ENCODE data around the gene SGF29.
A peak's percentile ranks its signal among the peaks of the same experiment; 100 is the strongest.
"Not testable (repeated sequence)": the region's sequence is repeated elsewhere in the genome, so short reads cannot be mapped to it uniquely, and the experiment has no call there.

SGF29 gene

GRCh38 chr16:28612359-28613280 is 58.9 kb downstream of the SGF29 start:
- DNase-seq (ENCODE audit: low read depth in 2 of 2): not testable (repeated sequence)

- not testable (repeated sequence) for DNase-seq (ENCODE audit: low read depth in 2 of 2)
These were observed 60.2 kb downstream of the SGF29 start for GRCh38 chr16:28613912-28614311.

GRCh38 chr16:28614561-28614960 is 60.8 kb downstream of the SGF29 start:
- not testable (repeated sequence) for DNase-seq (ENCODE audit: low read depth in 2 of 2)

GRCh38 chr16:28615486-28616223 is 61.9 kb downstream of the SGF29 start:
- not testable (repeated sequence) for DNase-seq (ENCODE audit: low read depth in 2 of 2)

GRCh38 chr16:28616224-28616577 is 62.5 kb downstream of the SGF29 start:
- DNase-seq (ENCODE audit: low read depth in 2 of 2): not testable (repeated sequence)

GRCh38 chr16:28616636-28617035 is 62.9 kb downstream of the SGF29 start:
- no peak for DNase-seq (ENCODE audit: low read depth in 2 of 2)

- no peak for DNase-seq (ENCODE audit: low read depth in 2 of 2)
These were observed 64.2 kb downstream of the SGF29 start for GRCh38 chr16:28617874-28618273.

- DNase-seq (ENCODE audit: low read depth in 2 of 2): not testable (repeated sequence)
These were observed 66.6 kb downstream of the SGF29 start for GRCh38 chr16:28620316-28620715.

GRCh38 chr16:28621481-28622155 is 67.9 kb downstream of the SGF29 start:
- no peak for DNase-seq (ENCODE audit: low read depth in 2 of 2)

- not testable (repeated sequence) for DNase-seq (ENCODE audit: low read depth in 2 of 2)
These were observed 68.9 kb downstream of the SGF29 start for GRCh38 chr16:28622532-28623171.

- DNase-seq (ENCODE audit: low read depth in 2 of 2): peak; percentile 27 to 43
These were observed 69.5 kb downstream of the SGF29 start for GRCh38 chr16:28623172-28623711.

GRCh38 chr16:28630905-28631304 is 77.2 kb downstream of the SGF29 start:
- not testable (repeated sequence) for DNase-seq (ENCODE audit: low read depth in 2 of 2)

GRCh38 chr16:28636093-28636823 is 82.5 kb downstream of the SGF29 start:
- not testable (repeated sequence) for DNase-seq (ENCODE audit: low read depth in 2 of 2)

GRCh38 chr16:28637765-28638164 is 84.0 kb downstream of the SGF29 start, which contains the start of gene NPIPB8:
TSS of gene NPIPB8 (plus strand) at chr16:28638065. CDS start at chr16:28638361, 296 bp downstream.
- DNase-seq (ENCODE audit: low read depth in 2 of 2): not testable (repeated sequence)

GRCh38 chr16:28638359-28638758 is 84.6 kb downstream of the SGF29 start:
- not testable (repeated sequence) for DNase-seq (ENCODE audit: low read depth in 2 of 2)

GRCh38 chr16:28639959-28640358 is 86.2 kb downstream of the SGF29 start:
- not testable (repeated sequence) for DNase-seq (ENCODE audit: low read depth in 2 of 2)
